ENCODE data around the gene USP5.

GRCh38 chr12:6883683-6884082 lies 31.7 kb downstream of the USP5 start:
- TF ChIP-seq POLR2A (IDR thresholded peaks at IDR 0.05; ENCODE audit: extremely low read depth, insufficient read length) (no peak), CTCF (IDR thresholded peaks at IDR 0.05; ENCODE audit: low read depth, low read length) (no peak), MAX (IDR thresholded peaks at IDR 0.05; ENCODE audit: low read depth, low read length) (no peak)

All from NB4 (cell line).